HepG2 (cell line): ENCODE measurements around the gene C1orf94. TPM values are rescaled to one million over a fixed set of nuclear protein-coding genes. Genes with fewer than 3 reads are reported as not detected.

Source experiments
- ATAC-seq: fragments of 200-7000 bp; cut with Tn5 transposase; 3 replicates; pipeline ENCODE4 v1.9.1; 2020; ENCODE audit warnings: mild to moderate bottlenecking, moderate library complexity
- BruUV-seq: library from RNA; stranded (reverse); fragments of 400-500 nt; replicated peaks from 2 replicates; lab custom pipeline; 2021; lab: Mats Ljungman, UMichigan
- CTCF ChIA-PET: fragments of 300-600 bp; formaldehyde crosslinking; extraction: SDS; loops from one replicate; lab custom pipeline; 2021; ENCODE audit warnings: low total read pairs, inconsistent platforms, low intra/inter-chr PET ratio; lab: Yijun Ruan, JAX
- POLR2A ChIA-PET: fragments of 350-600 bp; sonication (Branson Sonifier 250); formaldehyde crosslinking; loops from one replicate; lab custom pipeline; 2020; ENCODE audit warnings: antibody characterized with exemption, inconsistent platforms; lab: Yijun Ruan, JAX
- DNase-seq: peaks from one replicate; pipeline ENCODE4 v3.0.0-alpha.2; 2015; ENCODE audit warnings: low spot score
- FAIRE-seq: peaks from 3 replicates; lab custom pipeline; 2011; peaks lifted over from hg19 to GRCh38; lab: Jason Lieb, UNC
- H2AFZ ChIP-seq: one replicate; pipeline ENCODE4 v1.6.1; 2011; ENCODE audit warnings: low read length, inconsistent platforms
- H3K27ac ChIP-seq: fragments of 300-600 bp; 3 replicates; pipeline ENCODE4 v1.8.0; 2011; ENCODE audit warnings: mixed run types, mild to moderate bottlenecking, mixed read lengths, low read length, inconsistent platforms; ENCODE audit not compliant: insufficient read depth; ENCODE audit errors: extremely low read length
- H3K27me3 ChIP-seq, 2 experiments: fragments of 200-600 bp in 1 of 2; 2 replicates in 1 of 2; 3 replicates in 1 of 2; pipeline versions ENCODE4 v1.6.0 to v1.8.0; 2011; ENCODE audit warnings: low read length in 2 of 2, mild to moderate bottlenecking in 2 of 2, moderate library complexity in 2 of 2, inconsistent platforms in 1 of 2; ENCODE audit not compliant: insufficient read depth in 2 of 2, control insufficient read depth in 1 of 2
- H3K36me3 ChIP-seq, 2 experiments: fragments of 200-600 bp in 1 of 2; replicated peaks in 1 of 2; 2 replicates in 1 of 2; 3 replicates in 1 of 2; pipeline versions ENCODE4 v1.5.1 to v1.8.0; 2011; ENCODE audit warnings: low read length in 2 of 2, inconsistent platforms in 1 of 2; ENCODE audit not compliant: insufficient read depth in 2 of 2, control insufficient read depth in 1 of 2
- H3K4me1 ChIP-seq: 2 replicates; pipeline ENCODE4 v1.5.1; 2012; ENCODE audit warnings: low read length, inconsistent platforms; ENCODE audit not compliant: insufficient read depth
- H3K4me2 ChIP-seq: 2 replicates; pipeline ENCODE4 v1.6.0; 2011; ENCODE audit warnings: low read depth, low read length, inconsistent platforms
- H3K4me3 ChIP-seq, 3 experiments: fragments of 200-600 bp in 1 of 3; sonication (generic), shearing (Covaris generic) in 1 of 3; replicated peaks in 1 of 3; 2 replicates each; pipeline ENCODE4 v1.5.1; 2011 to 2016; ENCODE audit warnings: low read length in 3 of 3, inconsistent platforms in 2 of 3, low read depth in 2 of 3, mild to moderate bottlenecking in 2 of 3, control low read depth in 1 of 3, mixed read lengths in 1 of 3; ENCODE audit not compliant: insufficient read depth in 1 of 3
- H3K79me2 ChIP-seq: one replicate; pipeline ENCODE4 v1.6.1; 2011; ENCODE audit warnings: low read length, inconsistent platforms; ENCODE audit not compliant: insufficient read depth
- H3K9ac ChIP-seq: 2 replicates; pipeline ENCODE4 v1.6.0; 2011; ENCODE audit warnings: mild to moderate bottlenecking, low read depth, low read length, inconsistent platforms; ENCODE audit not compliant: insufficient read depth
- H3K9me3 ChIP-seq: 2 replicates; pipeline ENCODE4 v1.5.1; 2012; ENCODE audit warnings: mild to moderate bottlenecking, low read length
- H4K20me1 ChIP-seq: 2 replicates; pipeline ENCODE4 v1.6.0; 2011; ENCODE audit warnings: inconsistent platforms, mild to moderate bottlenecking, low read length, moderate library complexity; ENCODE audit not compliant: insufficient read depth
- ATRX ChIP-seq: sonication (generic); formaldehyde crosslinking; IDR thresholded peaks from 2 replicates; pipeline ENCODE4 v1.4.0; 2020; ENCODE audit warnings: missing genetic modification reagents, borderline replicate concordance
- FOXA3 ChIP-seq: IDR thresholded peaks from 2 replicates; pipeline ENCODE4 v1.6.1; 2016; ENCODE audit warnings: missing genetic modification reagents, missing compliant biosample characterization
- HNRNPK ChIP-seq: fragments of 200-400 bp; formaldehyde crosslinking; IDR thresholded peaks from 2 replicates; pipeline ENCODE4 v1.6.1; 2018; ENCODE audit warnings: low read length, low read depth, moderate library complexity, mild to moderate bottlenecking; ENCODE audit not compliant: poor library complexity, severe bottlenecking
- NFE2L2 ChIP-seq: fragments of 150-350 bp; IDR thresholded peaks from 2 replicates; pipeline ENCODE4 v1.6.1; 2014; ENCODE audit warnings: low read length
- RXRA ChIP-seq: sonication (generic); formaldehyde crosslinking; IDR thresholded peaks from 2 replicates; pipeline ENCODE4 v1.5.1; 2020; ENCODE audit warnings: missing genetic modification reagents
- ZNF101 ChIP-seq: sonication (generic); formaldehyde crosslinking; IDR thresholded peaks from 2 replicates; pipeline ENCODE4 v1.4.0; 2020; ENCODE audit warnings: mild to moderate bottlenecking, low read depth, missing genetic modification reagents, borderline replicate concordance
- ZNF460 ChIP-seq: sonication (generic); formaldehyde crosslinking; IDR thresholded peaks from 2 replicates; pipeline ENCODE4 v1.5.1; 2020; ENCODE audit warnings: missing genetic modification reagents, mild to moderate bottlenecking, borderline replicate concordance
- ZNF501 ChIP-seq: sonication (generic); formaldehyde crosslinking; IDR thresholded peaks from 2 replicates; pipeline ENCODE4 v1.5.1; 2020; ENCODE audit warnings: mild to moderate bottlenecking, moderate library complexity, missing genetic modification reagents
- ZNF660 ChIP-seq: sonication (generic); formaldehyde crosslinking; IDR thresholded peaks from 2 replicates; pipeline ENCODE4 v1.5.1; 2020; ENCODE audit warnings: mild to moderate bottlenecking, low read depth, missing genetic modification reagents, borderline replicate concordance
- WGBS: methylation state at CpG from one replicate; pipeline ENCODE4 v1.1.6; 2017; ENCODE audit warnings: low lambda C conversion rate; 5-methylcytosine and 5-hydroxymethylcytosine counted together
- in situ Hi-C: cut with HindIII; loops from 2 replicates; pipeline ENCODE4 v1.10.0; 2017; ENCODE audit warnings: low pct_unique_long_range_greater_than_20kb; ENCODE audit not compliant: extremely low pct_ligation_motif_present
- intact Hi-C: fragments of 100-400 bp; cut with micrococcal nuclease; formaldehyde crosslinking; loops from one replicate; pipeline ENCODE4 v1.10.0; 2022; ENCODE audit not compliant: unreplicated experiment
- polyA plus RNA-seq, 8 experiments: library from polyadenylated mRNA; depleted of rRNA in 3 of 8; stranded (reverse) in 7 of 8; unstranded in 1 of 8; fragments of >200 nt; fragmentation: Illumina TruSeq in 4 of 8; extraction: Trizol in 4 of 8; gene quantifications; 2 replicates each; pipeline versions ENCODE4 v1.2.1 to v1.2.3, GENCODE V29; 2011 to 2016; ENCODE audit warnings: low read depth in 4 of 8, missing spikeins in 1 of 8, mixed read lengths in 1 of 8; ENCODE audit not compliant: insufficient read depth in 1 of 8
- total RNA-seq, 5 experiments: library from RNA; depleted of rRNA; stranded (reverse); fragments of >200 nt; fragmentation: Illumina TruSeq; extraction: Trizol; gene quantifications; 2 replicates each; pipeline ENCODE4 v1.2.3, GENCODE V29; 2016; ENCODE audit warnings: low read depth in 1 of 5
- TF ChIP-seq, protein P1 (sequence below): sonication (generic); formaldehyde crosslinking; IDR thresholded peaks from 2 replicates; pipeline ENCODE4 v1.4.0; 2020; ENCODE audit warnings: missing genetic modification reagents
- TF ChIP-seq, protein P2 (sequence below): sonication (generic); formaldehyde crosslinking; conservative IDR thresholded peaks from 2 replicates; pipeline ENCODE4 v1.4.0; 2020; ENCODE audit warnings: missing genetic modification reagents

The C1orf94 gene
- total and polyA plus RNA-seq, 2 of the 13 experiments (the other 11 are each of a cell fraction or from before 2014, with no cell fraction given) = not detected

DNA sequence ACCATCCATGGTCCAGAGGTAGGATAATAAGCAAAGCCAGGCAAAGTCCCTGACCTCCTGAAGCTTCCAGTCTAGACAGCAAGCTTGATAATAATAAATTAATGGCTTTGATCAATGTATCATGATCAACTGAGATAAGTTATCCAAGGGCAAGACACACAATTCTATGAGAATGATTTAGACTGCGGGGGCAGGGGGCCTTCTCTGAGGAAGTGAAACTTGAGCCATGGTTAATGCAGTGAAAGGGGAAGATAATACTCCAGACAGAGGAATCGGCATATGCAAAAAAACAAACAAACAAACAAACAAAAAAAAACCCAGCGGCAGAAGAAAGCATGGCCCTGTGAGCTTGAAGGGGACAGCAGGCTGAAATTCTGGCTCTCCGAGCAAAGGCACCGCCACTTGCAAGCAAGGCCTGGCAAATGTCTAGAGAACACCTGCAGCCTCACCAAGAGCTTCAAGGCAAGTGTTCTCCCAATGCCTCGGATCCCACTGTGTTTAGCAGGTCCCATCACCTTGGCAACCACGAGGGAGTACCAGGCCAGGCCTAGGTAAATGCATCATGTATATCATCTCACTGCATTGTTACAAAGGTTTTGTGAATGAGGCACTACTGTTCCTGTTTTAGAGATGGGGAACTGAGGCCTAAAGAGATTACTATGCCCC lies 36.6 kb upstream of the C1orf94 start:
- BruUV-seq = no TSS peak
- CTCF ChIA-PET = no interaction called here
- Histone ChIP-seq H3K79me2 (no peaks in the 10 kb centered on the region), H3K4me2 (no peak overlapping the region), H3K27ac (no peak overlapping the region), H3K27me3 (0 out of 5 replicates have a peak, but pooled peaks cover 0 to 4% of the 10 kb centered on the region in 2 experiments), H2AFZ (no peak overlapping the region), H3K36me3 (no peaks in the 10 kb centered on the region), H3K4me3 (no peak overlapping the region), H3K4me1 (no peaks in the 10 kb centered on the region), H4K20me1 (no peaks in the 10 kb centered on the region), H3K9ac (no peak overlapping the region), H3K9me3 (no peaks in the 10 kb centered on the region)
- intact Hi-C loops = no loop called here
- no peak for FAIRE-seq
- TF ChIP-seq ZNF101 (CRISPR knock-in tag) (no peak), ZNF460 (CRISPR knock-in tag) (no peak), ATRX (no peak), NFE2L2 (no peak), HNRNPK (no peak), ZNF660 (CRISPR knock-in tag) (no peak), FOXA3 (CRISPR knock-in tag) (no peak), RXRA (CRISPR knock-in tag) (no peak), ZNF501 (CRISPR knock-in tag) (no peak)
- TF ChIP-seq, protein P1, sequence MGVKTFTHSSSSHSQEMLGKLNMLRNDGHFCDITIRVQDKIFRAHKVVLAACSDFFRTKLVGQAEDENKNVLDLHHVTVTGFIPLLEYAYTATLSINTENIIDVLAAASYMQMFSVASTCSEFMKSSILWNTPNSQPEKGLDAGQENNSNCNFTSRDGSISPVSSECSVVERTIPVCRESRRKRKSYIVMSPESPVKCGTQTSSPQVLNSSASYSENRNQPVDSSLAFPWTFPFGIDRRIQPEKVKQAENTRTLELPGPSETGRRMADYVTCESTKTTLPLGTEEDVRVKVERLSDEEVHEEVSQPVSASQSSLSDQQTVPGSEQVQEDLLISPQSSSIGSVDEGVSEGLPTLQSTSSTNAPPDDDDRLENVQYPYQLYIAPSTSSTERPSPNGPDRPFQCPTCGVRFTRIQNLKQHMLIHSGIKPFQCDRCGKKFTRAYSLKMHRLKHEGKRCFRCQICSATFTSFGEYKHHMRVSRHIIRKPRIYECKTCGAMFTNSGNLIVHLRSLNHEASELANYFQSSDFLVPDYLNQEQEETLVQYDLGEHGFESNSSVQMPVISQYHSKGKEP (CRISPR knock-in tag) = no peak
- TF ChIP-seq, protein P2, sequence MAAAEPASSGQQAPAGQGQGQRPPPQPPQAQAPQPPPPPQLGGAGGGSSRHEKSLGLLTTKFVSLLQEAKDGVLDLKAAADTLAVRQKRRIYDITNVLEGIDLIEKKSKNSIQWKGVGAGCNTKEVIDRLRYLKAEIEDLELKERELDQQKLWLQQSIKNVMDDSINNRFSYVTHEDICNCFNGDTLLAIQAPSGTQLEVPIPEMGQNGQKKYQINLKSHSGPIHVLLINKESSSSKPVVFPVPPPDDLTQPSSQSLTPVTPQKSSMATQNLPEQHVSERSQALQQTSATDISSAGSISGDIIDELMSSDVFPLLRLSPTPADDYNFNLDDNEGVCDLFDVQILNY (CRISPR knock-in tag) = no peak
- no peak for DNase-seq
- ATAC-seq = no peak
- in situ Hi-C loops = no loop called here
- 9% methylated on average over 7 of the region's 7 CpGs for WGBS
- POLR2A ChIA-PET = interaction anchor here (0.6 kb wide), 1 partner anchor 444 kb away, joined by 3 read pairs; no protein-coding TSS in a partner anchor
